Endothelial cell of umbilical vein (primary cell): ENCODE results near the gene LRP2. TPM values are rescaled to one million over a fixed set of nuclear protein-coding genes. Genes with fewer than 3 reads are reported as not detected.
A peak's percentile ranks its signal among the peaks of the same experiment; 100 is the strongest.

Source experiments
- BruUV-seq: library from RNA; stranded (reverse); fragments of 400-500 nt; replicated peaks from 2 replicates; lab custom pipeline; 2021; lab: Mats Ljungman, UMichigan
- CTCF ChIA-PET: fragments of 300-600, 350-600 bp; sonication (Branson Sonifier 250); formaldehyde crosslinking; loops from one replicate; lab custom pipeline; 2021; ENCODE audit warnings: antibody characterized with exemption, inconsistent platforms; lab: Charles Lee
- POLR2A ChIA-PET: fragments of 300-600, 350-600 bp; sonication (Branson Sonifier 250); formaldehyde crosslinking; loops from one replicate; lab custom pipeline; 2021; ENCODE audit warnings: antibody characterized with exemption, inconsistent platforms; lab: Charles Lee
- DNase-seq: peaks from one replicate; pipeline ENCODE4 v3.0.0-alpha.2; 2011; ENCODE audit warnings: low read depth, low spot score
- FAIRE-seq: peaks from 2 replicates; lab custom pipeline; 2011; peaks lifted over from hg19 to GRCh38; lab: Jason Lieb, UNC
- H2AFZ ChIP-seq: 2 replicates; pipeline ENCODE4 v1.6.0; 2012; ENCODE audit warnings: low read depth, low read length, control low read depth, inconsistent platforms
- H3K27ac ChIP-seq: 2 replicates; pipeline ENCODE4 v1.5.1; 2011; ENCODE audit warnings: low read depth, mild to moderate bottlenecking, control low read depth, low read length, moderate library complexity; ENCODE audit not compliant: insufficient read depth
- H3K27me3 ChIP-seq, 2 experiments: 2 replicates each; pipeline versions ENCODE4 v1.6.0 to v1.6.1; 2011; ENCODE audit warnings: low read length in 2 of 2, mixed read lengths in 1 of 2; ENCODE audit not compliant: control insufficient read depth in 2 of 2, insufficient read depth in 2 of 2
- H3K36me3 ChIP-seq, 2 experiments: 2 replicates in 1 of 2; 3 replicates in 1 of 2; pipeline ENCODE4 v1.5.1; 2011; ENCODE audit warnings: low read length in 2 of 2, mild to moderate bottlenecking in 1 of 2, moderate library complexity in 1 of 2; ENCODE audit not compliant: control insufficient read depth in 2 of 2, insufficient read depth in 2 of 2; ENCODE audit errors: extremely low read depth in 1 of 2
- H3K4me1 ChIP-seq: 3 replicates; pipeline ENCODE4 v1.5.1; 2011; ENCODE audit warnings: mild to moderate bottlenecking, low read length; ENCODE audit not compliant: control insufficient read depth, insufficient read depth; ENCODE audit errors: extremely low read depth
- H3K4me2 ChIP-seq: 2 replicates; pipeline ENCODE4 v1.6.1; 2011; ENCODE audit warnings: low read length, control low read depth, mixed read lengths; ENCODE audit not compliant: insufficient read depth
- H3K4me3 ChIP-seq, 3 experiments: fragments of 200-600 bp in 1 of 3; sonication (generic), shearing (Covaris generic) in 1 of 3; replicated peaks in 1 of 3; 2 replicates each; pipeline ENCODE4 v1.5.1; 2011 to 2016; ENCODE audit warnings: control low read depth in 3 of 3, low read length in 3 of 3, mild to moderate bottlenecking in 2 of 3, inconsistent platforms in 1 of 3, low read depth in 1 of 3, moderate library complexity in 1 of 3; ENCODE audit not compliant: insufficient read depth in 1 of 3
- H3K79me2 ChIP-seq: 2 replicates; pipeline ENCODE4 v1.6.0; 2012; ENCODE audit warnings: low read length, inconsistent platforms; ENCODE audit not compliant: control insufficient read depth, insufficient read depth
- H3K9ac ChIP-seq: replicated peaks from 2 replicates; pipeline ENCODE3; 2011; ENCODE audit warnings: low read length, control low read depth; ENCODE audit not compliant: insufficient read depth; ENCODE audit errors: extremely low read depth
- H3K9me1 ChIP-seq: replicated peaks from 3 replicates; pipeline ENCODE4 v1.6.0; 2011; ENCODE audit warnings: mild to moderate bottlenecking, low read length; ENCODE audit not compliant: control insufficient read depth, insufficient read depth; ENCODE audit errors: extremely low read depth
- H3K9me3 ChIP-seq: replicated peaks from 2 replicates; pipeline ENCODE4 v1.5.1; 2012; ENCODE audit warnings: low read length, inconsistent platforms; ENCODE audit not compliant: control insufficient read depth, insufficient read depth
- H4K20me1 ChIP-seq: replicated peaks from 2 replicates; pipeline ENCODE3; 2011; ENCODE audit warnings: mild to moderate bottlenecking, low read length; ENCODE audit not compliant: control insufficient read depth, insufficient read depth; ENCODE audit errors: extremely low read depth
- EZH2 ChIP-seq: IDR thresholded peaks from 2 replicates; pipeline ENCODE4 v1.6.1; 2012; ENCODE audit warnings: borderline replicate concordance, low read depth, mild to moderate bottlenecking, moderate library complexity, low read length, inconsistent platforms; ENCODE audit not compliant: severe bottlenecking
- FOS ChIP-seq: IDR thresholded peaks from 2 replicates; pipeline ENCODE4 v1.6.1; 2011; ENCODE audit warnings: mild to moderate bottlenecking, low read length, moderate library complexity, borderline replicate concordance; ENCODE audit not compliant: insufficient read depth
- GATA2 ChIP-seq: IDR thresholded peaks from 2 replicates; pipeline ENCODE4 v1.7.0; 2011; ENCODE audit warnings: low read depth, mild to moderate bottlenecking, moderate library complexity, mixed read lengths, low read length; ENCODE audit not compliant: insufficient read length, insufficient read depth
- JUN ChIP-seq: IDR thresholded peaks from 2 replicates; pipeline ENCODE4 v1.6.1; 2011; ENCODE audit warnings: borderline replicate concordance, low read depth; ENCODE audit not compliant: insufficient read length, insufficient read depth
- MYC ChIP-seq: IDR thresholded peaks from one replicate; pipeline ENCODE4 v1.6.1; 2011; ENCODE audit warnings: mild to moderate bottlenecking, low read depth, low read length
- POLR2A ChIP-seq: IDR thresholded peaks from 2 replicates; pipeline ENCODE4 v1.6.1; 2012; ENCODE audit warnings: low read depth, mild to moderate bottlenecking, control low read depth, low read length
- POLR2AphosphoS5 ChIP-seq: IDR thresholded peaks from 2 replicates; pipeline ENCODE4 v1.6.1; 2012; ENCODE audit warnings: low read depth, mild to moderate bottlenecking, control low read depth, low read length, moderate library complexity; ENCODE audit not compliant: insufficient read depth
- dilution Hi-C: fragments of 300-500 bp; cut with MboI; formaldehyde crosslinking; loops from one replicate; pipeline ENCODE4 v1.15.0; 2019; ENCODE audit warnings: low sequenced_read_pairs; ENCODE audit not compliant: extremely low pct_ligation_motif_present
- intact Hi-C: fragments of 100-400 bp; cut with micrococcal nuclease; formaldehyde crosslinking; loops from one replicate; pipeline ENCODE4 v1.10.0; 2022
- polyA plus RNA-seq, 4 experiments: library from polyadenylated mRNA; depleted of rRNA in 3 of 4; stranded (reverse) in 3 of 4; unstranded in 1 of 4; fragments of >200 nt; gene quantifications; 2 replicates each; pipeline versions ENCODE4 v1.2.1 to v1.2.3, GENCODE V29; 2011 to 2012; ENCODE audit warnings: missing spikeins in 1 of 4
- total RNA-seq: library from RNA; stranded (reverse); gene quantifications from 2 replicates; pipeline ENCODE4 v1.2.3, GENCODE V29; 2021
- TF ChIP-seq, protein P1 (sequence below), 2 donors: IDR thresholded peaks; 1 replicate in 1 of 2; 2 replicates in 1 of 2; pipeline ENCODE4 v1.5.1; 2011; ENCODE audit warnings: low read length in 2 of 2, mild to moderate bottlenecking in 2 of 2, moderate library complexity in 2 of 2, control low read depth in 1 of 2, inconsistent platforms in 1 of 2, low read depth in 1 of 2; ENCODE audit not compliant: insufficient read depth in 1 of 2; ENCODE audit errors: extremely low read depth in 1 of 2

LRP2 gene
- total and polyA plus RNA-seq, 2 donors (not counting 3 experiments of a cell fraction or from before 2014, with no cell fraction given) = not detected

GRCh38 chr2:169254774-169255173 lies 107.6 kb downstream of the LRP2 start:
- no peak overlapping the region for H3K4me2 ChIP-seq
- no peak overlapping the region for H3K4me3 ChIP-seq
- FAIRE-seq (peak; percentile 44), DNase-seq (no peak)
- intact Hi-C loops = no loop called here
- H3K79me2 ChIP-seq = no peaks in the 10 kb centered on the region
- no peaks in the 10 kb centered on the region for H3K9me3 ChIP-seq
- ChIA-PET POLR2A (no interaction called here), CTCF (no interaction called here)
- H3K27ac ChIP-seq = no peak overlapping the region
- no peaks in the 10 kb centered on the region for H4K20me1 ChIP-seq
- no peak overlapping the region for H3K9ac ChIP-seq
- dilution Hi-C loops = no loop called here
- no peaks in the 10 kb centered on the region for H3K36me3 ChIP-seq
- TF ChIP-seq EZH2 (no peak), FOS (no peak), MYC (no peak), POLR2A (no peak), POLR2AphosphoS5 (no peak), JUN (no peak), GATA2 (no peak)
- TF ChIP-seq, protein P1, sequence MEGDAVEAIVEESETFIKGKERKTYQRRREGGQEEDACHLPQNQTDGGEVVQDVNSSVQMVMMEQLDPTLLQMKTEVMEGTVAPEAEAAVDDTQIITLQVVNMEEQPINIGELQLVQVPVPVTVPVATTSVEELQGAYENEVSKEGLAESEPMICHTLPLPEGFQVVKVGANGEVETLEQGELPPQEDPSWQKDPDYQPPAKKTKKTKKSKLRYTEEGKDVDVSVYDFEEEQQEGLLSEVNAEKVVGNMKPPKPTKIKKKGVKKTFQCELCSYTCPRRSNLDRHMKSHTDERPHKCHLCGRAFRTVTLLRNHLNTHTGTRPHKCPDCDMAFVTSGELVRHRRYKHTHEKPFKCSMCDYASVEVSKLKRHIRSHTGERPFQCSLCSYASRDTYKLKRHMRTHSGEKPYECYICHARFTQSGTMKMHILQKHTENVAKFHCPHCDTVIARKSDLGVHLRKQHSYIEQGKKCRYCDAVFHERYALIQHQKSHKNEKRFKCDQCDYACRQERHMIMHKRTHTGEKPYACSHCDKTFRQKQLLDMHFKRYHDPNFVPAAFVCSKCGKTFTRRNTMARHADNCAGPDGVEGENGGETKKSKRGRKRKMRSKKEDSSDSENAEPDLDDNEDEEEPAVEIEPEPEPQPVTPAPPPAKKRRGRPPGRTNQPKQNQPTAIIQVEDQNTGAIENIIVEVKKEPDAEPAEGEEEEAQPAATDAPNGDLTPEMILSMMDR (IDR thresholded peaks at IDR 0.05; ENCODE audit: extremely low read depth in 1 of 2, insufficient read depth in 1 of 2, low read depth in 1 of 2, low read length in 2 of 2) = no peak
- H3K27me3 ChIP-seq = peaks cover 0 to 2% of the 10 kb centered on the region in 2 experiments
- no peaks in the 10 kb centered on the region for H3K9me1 ChIP-seq
- H3K4me1 ChIP-seq = no peaks in the 10 kb centered on the region
- no TSS peak for BruUV-seq
- H2AFZ ChIP-seq = no peak overlapping the region
